NCI-H524 (cell line): ENCODE data around the gene DUS3L.
"Not testable (repeated sequence)": the region's sequence is repeated elsewhere in the genome, so short reads cannot be mapped to it uniquely, and the experiment has no call there.

Experiments
- DNase-seq, 2 experiments: peaks; one replicate each; lab custom pipeline; 2025; lab: John Stamatoyannopoulos, UW

DUS3L gene

GRCh38 chr19:5772416-5772815 is 18.5 kb downstream of the DUS3L start:
- DNase-seq = no peak

GRCh38 chr19:5767949-5768348 is 23.0 kb downstream of the DUS3L start:
- no peak for DNase-seq

GRCh38 chr19:5765220-5765619 is 25.7 kb downstream of the DUS3L start:
- no peak for DNase-seq

- DNase-seq = no peak
These were observed 28.2 kb downstream of the DUS3L start for GRCh38 chr19:5762608-5763217.

GRCh38 chr19:5753743-5754142 is 37.2 kb downstream of the DUS3L start:
- DNase-seq = peak in 1 of 2 experiments; percentile 13

GRCh38 chr19:5751709-5752108 is 39.3 kb downstream of the DUS3L start:
- no peak for DNase-seq

- DNase-seq = no peak
These were observed 41.5 kb downstream of the DUS3L start for GRCh38 chr19:5749505-5749904.

GRCh38 chr19:5748920-5749319 is 42.0 kb downstream of the DUS3L start:
- DNase-seq = not testable (repeated sequence)

- DNase-seq = not testable (repeated sequence)
These were observed 46.0 kb downstream of the DUS3L start for GRCh38 chr19:5744999-5745398.

- DNase-seq = no peak
These were observed 47.3 kb downstream of the DUS3L start for GRCh38 chr19:5743630-5744029.

GRCh38 chr19:5742051-5742450 is 48.9 kb downstream of the DUS3L start:
- no peak for DNase-seq

- DNase-seq = no peak
These were observed 52.5 kb downstream of the DUS3L start for GRCh38 chr19:5738423-5738822.
